ENCODE results near the gene HOXA4. TPM values are rescaled to one million over a fixed set of nuclear protein-coding genes. Genes with fewer than 3 reads are reported as not detected.

HOXA4 gene
- total and polyA plus RNA-seq, 10 of the 15 experiments (the other 5 are each of a cell fraction or from before 2014, with no cell fraction given), result 0.07 TPM; not detected in 9

DNA sequence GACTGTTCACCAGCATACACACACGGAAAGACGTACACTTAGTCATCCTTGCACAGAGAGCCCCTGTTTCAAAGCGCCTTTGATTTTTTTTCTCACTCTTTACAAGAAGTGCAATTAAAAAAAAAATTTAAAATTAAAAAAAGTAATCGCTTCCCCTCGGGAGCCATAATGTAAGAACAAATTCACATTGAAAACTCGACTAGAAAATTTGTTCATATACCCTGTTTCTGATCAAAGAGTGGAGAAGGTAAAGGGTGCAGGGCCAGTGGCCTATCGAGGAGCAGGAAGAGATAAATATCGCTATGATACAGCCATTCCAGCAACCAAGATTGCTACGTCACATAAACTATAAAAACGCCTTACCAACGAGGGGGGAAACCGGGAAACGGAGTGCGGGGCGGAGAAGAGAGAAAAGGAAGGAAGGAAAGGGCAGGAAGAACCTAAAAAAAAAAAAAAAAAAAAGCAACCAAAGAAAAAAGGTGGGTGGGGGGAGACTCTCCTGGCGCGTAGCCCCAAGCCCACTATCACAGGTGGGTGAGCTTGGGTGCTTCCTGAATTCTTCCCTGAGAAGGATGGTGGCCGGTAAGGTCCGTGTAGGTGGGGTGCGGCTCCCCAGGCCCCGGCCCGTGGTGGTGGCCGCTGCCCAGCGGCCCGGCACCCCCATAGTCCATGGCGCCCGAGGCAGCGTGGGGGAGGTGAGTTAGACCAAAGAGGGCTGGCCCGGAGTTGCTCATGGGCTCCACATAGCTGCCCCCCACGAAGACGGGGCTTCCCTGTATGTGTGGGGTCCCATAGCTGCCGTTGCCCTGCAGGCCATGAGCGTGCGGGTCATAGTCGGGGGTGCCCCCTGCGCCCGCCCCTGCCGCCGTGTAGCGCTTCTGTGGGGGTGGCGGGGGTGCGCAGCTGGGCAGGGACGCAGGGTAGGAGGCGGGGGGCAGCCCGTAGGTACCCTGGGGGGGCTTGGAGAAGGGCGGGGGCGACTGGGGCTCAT lies 22.9 kb downstream of the HOXA4 start:
- H3K36me3 ChIP-seq (ENCODE audit: control insufficient read depth in 2 of 2, insufficient read depth in 2 of 2, low read length in 1 of 2), result no peaks in the 10 kb centered on the region
- ChIA-PET RAD21 (ENCODE audit: unreplicated experiment) (no interaction called here), SMC1A (ENCODE audit: uncharacterized antibody, unreplicated experiment) (no interaction called here), CTCF (interaction anchor here (0.8 kb wide), 1 partner anchor 259 kb away, joined by 3 read pairs; no protein-coding TSS in a partner anchor), POLR2A (no interaction called here)
- no peak for ATAC-seq
- no peak overlapping the region for H3K9ac ChIP-seq (ENCODE audit: control insufficient read depth, insufficient read depth, low read length)
- H3K27me3 ChIP-seq (replicated peaks in 1 of 2; ENCODE audit: control insufficient read depth in 2 of 2, insufficient read depth in 2 of 2, low read length in 1 of 2), result peaks cover 2% of the 10 kb centered on the region in 2 experiments
- no peak for FAIRE-seq
- no TSS peak for BruUV-seq (replicated peaks)
- H3K27ac ChIP-seq (ENCODE audit: control insufficient read depth, insufficient read depth), result no peak overlapping the region
- no peak for DNase-seq (ENCODE audit: low read depth, low spot score)
- no peak overlapping the region for H2AFZ ChIP-seq (ENCODE audit: control insufficient read depth, low read depth, low read length)
- intact Hi-C loops (cut with micrococcal nuclease; ENCODE audit: unreplicated experiment) (no loop called here), in situ Hi-C loops (cut with MboI) (no loop called here)
- H3K79me2 ChIP-seq (ENCODE audit: control insufficient read depth, insufficient read depth, low read length), result no peaks in the 10 kb centered on the region
- H3K4me3 ChIP-seq, result no peak overlapping the region
- H3K4me1 ChIP-seq (ENCODE audit: control insufficient read depth, insufficient read depth, low read length), result no peaks in the 10 kb centered on the region
- no peaks in the 10 kb centered on the region for H4K20me1 ChIP-seq (ENCODE audit: control insufficient read depth, insufficient read depth)
- no peaks in the 10 kb centered on the region; the same call in 2 of the 3 replicates for H3K9me3 ChIP-seq (replicated peaks; ENCODE audit: control insufficient read depth, insufficient read depth, low read length)
- no peak overlapping the region for H3K4me2 ChIP-seq (ENCODE audit: control insufficient read depth, insufficient read depth)
- WGBS (ENCODE audit: insufficient coverage, insufficient replicate concordance, low lambda C conversion rate, missing lambda C conversion rate), result 69% methylated on average over 33 of the region's 47 CpGs
- TF ChIP-seq TCF7 (IDR thresholded peaks at IDR 0.05; ENCODE audit: borderline replicate concordance), result no peak
- TF ChIP-seq, protein P1, sequence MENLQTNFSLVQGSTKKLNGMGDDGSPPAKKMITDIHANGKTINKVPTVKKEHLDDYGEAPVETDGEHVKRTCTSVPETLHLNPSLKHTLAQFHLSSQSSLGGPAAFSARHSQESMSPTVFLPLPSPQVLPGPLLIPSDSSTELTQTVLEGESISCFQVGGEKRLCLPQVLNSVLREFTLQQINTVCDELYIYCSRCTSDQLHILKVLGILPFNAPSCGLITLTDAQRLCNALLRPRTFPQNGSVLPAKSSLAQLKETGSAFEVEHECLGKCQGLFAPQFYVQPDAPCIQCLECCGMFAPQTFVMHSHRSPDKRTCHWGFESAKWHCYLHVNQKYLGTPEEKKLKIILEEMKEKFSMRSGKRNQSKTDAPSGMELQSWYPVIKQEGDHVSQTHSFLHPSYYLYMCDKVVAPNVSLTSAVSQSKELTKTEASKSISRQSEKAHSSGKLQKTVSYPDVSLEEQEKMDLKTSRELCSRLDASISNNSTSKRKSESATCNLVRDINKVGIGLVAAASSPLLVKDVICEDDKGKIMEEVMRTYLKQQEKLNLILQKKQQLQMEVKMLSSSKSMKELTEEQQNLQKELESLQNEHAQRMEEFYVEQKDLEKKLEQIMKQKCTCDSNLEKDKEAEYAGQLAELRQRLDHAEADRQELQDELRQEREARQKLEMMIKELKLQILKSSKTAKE (IDR thresholded peaks at IDR 0.05; ENCODE audit: low read depth, poor library complexity, severe bottlenecking), result no peak
- no peak for TF ChIP-seq KDM1A (IDR thresholded peaks at IDR 0.05; ENCODE audit: borderline replicate concordance)
- TF ChIP-seq PML (IDR thresholded peaks at IDR 0.05; ENCODE audit: low read length), result no peak
- no peak for TF ChIP-seq BMI1 (IDR thresholded peaks at IDR 0.05; ENCODE audit: borderline replicate concordance)
- no peak for TF ChIP-seq CHD2 (IDR thresholded peaks at IDR 0.05; ENCODE audit: borderline replicate concordance, low read depth, low read length)
- no peak for TF ChIP-seq ZNF207 (IDR thresholded peaks at IDR 0.05; ENCODE audit: borderline replicate concordance)
- no peak for TF ChIP-seq PAX5 (IDR thresholded peaks at IDR 0.05; ENCODE audit: borderline replicate concordance, low read depth, low read length)
- TF ChIP-seq, protein P2, sequence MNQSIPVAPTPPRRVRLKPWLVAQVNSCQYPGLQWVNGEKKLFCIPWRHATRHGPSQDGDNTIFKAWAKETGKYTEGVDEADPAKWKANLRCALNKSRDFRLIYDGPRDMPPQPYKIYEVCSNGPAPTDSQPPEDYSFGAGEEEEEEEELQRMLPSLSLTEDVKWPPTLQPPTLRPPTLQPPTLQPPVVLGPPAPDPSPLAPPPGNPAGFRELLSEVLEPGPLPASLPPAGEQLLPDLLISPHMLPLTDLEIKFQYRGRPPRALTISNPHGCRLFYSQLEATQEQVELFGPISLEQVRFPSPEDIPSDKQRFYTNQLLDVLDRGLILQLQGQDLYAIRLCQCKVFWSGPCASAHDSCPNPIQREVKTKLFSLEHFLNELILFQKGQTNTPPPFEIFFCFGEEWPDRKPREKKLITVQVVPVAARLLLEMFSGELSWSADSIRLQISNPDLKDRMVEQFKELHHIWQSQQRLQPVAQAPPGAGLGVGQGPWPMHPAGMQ (IDR thresholded peaks at IDR 0.05; ENCODE audit: borderline replicate concordance), result no peak
- TF ChIP-seq CREB1 (IDR thresholded peaks at IDR 0.05; ENCODE audit: low read depth), result no peak
- no peak for TF ChIP-seq BCL11A (IDR thresholded peaks at IDR 0.05; ENCODE audit: low read depth, low read length)
- TF ChIP-seq CEBPZ (IDR thresholded peaks at IDR 0.05; ENCODE audit: low read depth, low read length), result no peak
- TF ChIP-seq RAD51 (IDR thresholded peaks at IDR 0.05), result no peak
- no peak for TF ChIP-seq MEF2B (IDR thresholded peaks at IDR 0.05; ENCODE audit: partially characterized antibody, poor library complexity, severe bottlenecking)
- no peak for TF ChIP-seq ZZZ3 (IDR thresholded peaks at IDR 0.05; ENCODE audit: control insufficient read depth, insufficient read length, low read depth)
- TF ChIP-seq HDAC6 (IDR thresholded peaks at IDR 0.05; ENCODE audit: unreplicated experiment), result no peak
- TF ChIP-seq RUNX3 (IDR thresholded peaks at IDR 0.05; ENCODE audit: low read length), result no peak
- TF ChIP-seq RELA (IDR thresholded peaks at IDR 0.05; ENCODE audit: borderline replicate concordance, partially characterized antibody), result no peak
